Lung (tissue), 12 donors: ENCODE data around the gene AHCYL1. TPM values are rescaled to one million over a fixed set of nuclear protein-coding genes. Genes with fewer than 3 reads are reported as not detected.

Source experiments
- ATAC-seq: fragments of 200-7000 bp; cut with Tn5 transposase; one replicate; pipeline ENCODE4 v1.9.1; 2020; ENCODE audit warnings: moderate number of reproducible peaks; ENCODE audit not compliant: insufficient read depth, low FRiP score
- DNase-seq, 3 donors: peaks; one replicate each; pipeline ENCODE4 v3.0.0-alpha.2; 2013 to 2017
- H3K27ac ChIP-seq, 2 donors: one replicate each; pipeline ENCODE4 v1.5.1; 2013; ENCODE audit warnings: mild to moderate bottlenecking in 2 of 2, moderate library complexity in 2 of 2, control low read depth in 1 of 2, inconsistent platforms in 1 of 2, low read depth in 1 of 2, low read length in 1 of 2
- H3K27me3 ChIP-seq, 3 donors: one replicate each; pipeline ENCODE4 v1.5.1; 2013; ENCODE audit warnings: low read length in 2 of 3; ENCODE audit not compliant: control insufficient read depth in 3 of 3, insufficient read depth in 3 of 3
- H3K36me3 ChIP-seq, 4 donors: one replicate each; pipeline ENCODE4 v1.5.1; 2013; ENCODE audit warnings: low read length in 4 of 4, mild to moderate bottlenecking in 1 of 4, moderate library complexity in 1 of 4; ENCODE audit not compliant: control insufficient read depth in 4 of 4, insufficient read depth in 4 of 4
- H3K4me1 ChIP-seq, 5 donors: one replicate each; pipeline ENCODE4 v1.5.1; 2013; ENCODE audit warnings: low read length in 5 of 5, mild to moderate bottlenecking in 2 of 5, moderate library complexity in 1 of 5; ENCODE audit not compliant: control insufficient read depth in 5 of 5, insufficient read depth in 5 of 5
- H3K4me3 ChIP-seq: one replicate; pipeline ENCODE4 v1.5.1; 2013; ENCODE audit warnings: mild to moderate bottlenecking, control low read depth, moderate library complexity
- H3K9ac ChIP-seq, 2 donors: one replicate each; pipeline ENCODE4 v1.5.1; 2013; ENCODE audit warnings: low read length in 2 of 2, control low read depth in 1 of 2; ENCODE audit not compliant: insufficient read depth in 1 of 2
- H3K9me3 ChIP-seq, 4 donors: one replicate each; pipeline ENCODE4 v1.5.1; 2013; ENCODE audit warnings: low read length in 3 of 4, mild to moderate bottlenecking in 1 of 4, moderate library complexity in 1 of 4; ENCODE audit not compliant: control insufficient read depth in 4 of 4, insufficient read depth in 3 of 4
- WGBS, 2 donors: extraction: QIAGEN DNeasy Blood & Tissue Kit; methylation state at CpG; one replicate each; pipeline ENCODE4 v1.1.7; 2013; 5-methylcytosine and 5-hydroxymethylcytosine counted together
- polyA plus RNA-seq, 2 donors: library from polyadenylated mRNA; stranded (reverse); fragments of 200-250 nt; gene quantifications; one replicate each; pipeline ENCODE4 v1.2.1, GENCODE V29; 2013
- total RNA-seq, 2 donors: library from RNA; depleted of rRNA in 1 of 2; stranded (reverse); fragments of >200 nt in 1 of 2; gene quantifications; one replicate each; pipeline ENCODE4 v1.2.1, GENCODE V29; 2014 to 2021
- TF ChIP-seq, protein P1 (sequence below): IDR thresholded peaks from 2 replicates; pipeline ENCODE4 v1.5.1; 2012; ENCODE audit warnings: mild to moderate bottlenecking; ENCODE audit errors: control extremely low read depth, extremely low read depth
- donor health status: control.
- donor health status: control.
- donor health status: Bipolar disorder and iron deficiency.
- donor health status: healthy.
- donor health status: DM: yes; HTN: yes; CAD: no.

AHCYL1 gene
- total and polyA plus RNA-seq, 4 donors = 44.4 to 77.7 (median 56.3) TPM

DNA sequence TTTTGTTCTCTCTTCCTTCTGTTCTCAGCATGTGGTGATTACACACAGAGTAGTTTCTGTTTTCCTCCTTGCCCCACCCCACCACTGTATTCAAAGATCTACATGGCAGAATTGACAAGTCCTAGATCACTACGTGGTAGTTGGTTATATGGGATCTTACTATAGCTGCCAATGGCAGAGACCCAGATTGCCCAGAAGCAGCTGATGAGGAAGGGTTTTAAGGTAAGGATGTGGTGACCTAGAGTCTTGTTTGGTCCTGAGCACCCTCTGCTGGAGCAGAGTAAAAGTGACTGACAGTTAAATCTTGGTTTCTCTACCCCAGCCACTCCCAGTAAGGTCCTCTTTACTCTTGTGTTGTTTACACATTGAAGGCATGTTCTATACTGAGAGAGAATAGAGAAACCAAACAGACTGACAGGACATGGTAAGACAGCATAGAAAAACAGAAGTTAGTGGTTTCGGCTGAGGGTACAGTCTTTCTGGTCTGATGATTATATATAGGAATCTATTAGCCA is 27.0 kb downstream of the AHCYL1 start:
- TF ChIP-seq, protein P1, sequence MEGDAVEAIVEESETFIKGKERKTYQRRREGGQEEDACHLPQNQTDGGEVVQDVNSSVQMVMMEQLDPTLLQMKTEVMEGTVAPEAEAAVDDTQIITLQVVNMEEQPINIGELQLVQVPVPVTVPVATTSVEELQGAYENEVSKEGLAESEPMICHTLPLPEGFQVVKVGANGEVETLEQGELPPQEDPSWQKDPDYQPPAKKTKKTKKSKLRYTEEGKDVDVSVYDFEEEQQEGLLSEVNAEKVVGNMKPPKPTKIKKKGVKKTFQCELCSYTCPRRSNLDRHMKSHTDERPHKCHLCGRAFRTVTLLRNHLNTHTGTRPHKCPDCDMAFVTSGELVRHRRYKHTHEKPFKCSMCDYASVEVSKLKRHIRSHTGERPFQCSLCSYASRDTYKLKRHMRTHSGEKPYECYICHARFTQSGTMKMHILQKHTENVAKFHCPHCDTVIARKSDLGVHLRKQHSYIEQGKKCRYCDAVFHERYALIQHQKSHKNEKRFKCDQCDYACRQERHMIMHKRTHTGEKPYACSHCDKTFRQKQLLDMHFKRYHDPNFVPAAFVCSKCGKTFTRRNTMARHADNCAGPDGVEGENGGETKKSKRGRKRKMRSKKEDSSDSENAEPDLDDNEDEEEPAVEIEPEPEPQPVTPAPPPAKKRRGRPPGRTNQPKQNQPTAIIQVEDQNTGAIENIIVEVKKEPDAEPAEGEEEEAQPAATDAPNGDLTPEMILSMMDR = peak; percentile 25
- Histone ChIP-seq H3K9ac (no peak overlapping the region), H3K4me1 (peaks cover 0 to 9% (median 0%) of the 10 kb centered on the region in 5 donors), H3K36me3 (peaks cover 23 to 55% (median 39%) of the 10 kb centered on the region in 4 donors), H3K27ac (no peak overlapping the region), H3K4me3 (no peak overlapping the region), H3K9me3 (no peaks in the 10 kb centered on the region), H3K27me3 (no peaks in the 10 kb centered on the region)
- ATAC-seq = peak; percentile 66
- peak; percentile 17 to 56 (median 43) for DNase-seq
- WGBS, 2 donors = 37 to 41% methylated on average over 2 of the region's 2 CpGs

DNA sequence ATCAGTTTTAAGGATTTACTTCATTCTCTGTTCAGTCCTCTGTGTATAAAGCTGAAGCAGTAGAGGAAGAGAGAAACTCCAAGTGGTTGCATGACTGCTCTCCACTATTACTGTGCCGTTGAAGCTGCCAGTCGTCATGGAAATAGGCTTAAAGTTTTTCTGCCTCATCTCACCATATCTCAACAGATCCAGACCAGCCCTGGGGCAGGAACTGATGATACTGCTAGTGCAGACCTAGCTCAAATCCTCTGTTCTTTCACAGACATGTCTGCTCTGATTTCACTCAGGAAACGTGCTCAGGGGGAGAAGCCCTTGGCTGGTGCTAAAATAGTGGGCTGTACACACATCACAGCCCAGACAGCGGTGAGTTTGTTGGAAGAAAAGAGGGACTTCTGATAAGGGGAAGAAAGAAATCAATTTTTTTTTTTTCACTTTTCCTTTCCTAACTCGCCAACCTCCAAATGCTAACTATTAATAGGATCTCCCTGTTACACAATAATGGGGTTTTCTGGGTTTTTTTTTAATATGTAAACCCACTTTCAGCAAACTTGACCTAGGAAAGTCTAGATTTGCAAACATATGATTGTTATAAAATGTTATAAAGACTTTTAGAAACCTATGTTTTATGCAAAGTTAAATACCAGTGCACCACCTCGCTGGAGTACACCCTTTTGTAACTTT is 27.7 kb downstream of the AHCYL1 start:
- Histone ChIP-seq H3K4me1 (peaks cover 0 to 3% (median 0%) of the 10 kb centered on the region in 5 donors), H3K36me3 (peaks cover 25 to 61% (median 45%) of the 10 kb centered on the region in 4 donors), H3K4me3 (no peak overlapping the region), H3K27me3 (no peaks in the 10 kb centered on the region), H3K9me3 (no peaks in the 10 kb centered on the region), H3K27ac (no peak overlapping the region), H3K9ac (no peak overlapping the region)
- TF ChIP-seq, protein P1 = no peak
- ATAC-seq = no peak
- DNase-seq = no peak
- 81 to 86% methylated on average over 6 of the region's 6 CpGs for WGBS, 2 donors

DNA sequence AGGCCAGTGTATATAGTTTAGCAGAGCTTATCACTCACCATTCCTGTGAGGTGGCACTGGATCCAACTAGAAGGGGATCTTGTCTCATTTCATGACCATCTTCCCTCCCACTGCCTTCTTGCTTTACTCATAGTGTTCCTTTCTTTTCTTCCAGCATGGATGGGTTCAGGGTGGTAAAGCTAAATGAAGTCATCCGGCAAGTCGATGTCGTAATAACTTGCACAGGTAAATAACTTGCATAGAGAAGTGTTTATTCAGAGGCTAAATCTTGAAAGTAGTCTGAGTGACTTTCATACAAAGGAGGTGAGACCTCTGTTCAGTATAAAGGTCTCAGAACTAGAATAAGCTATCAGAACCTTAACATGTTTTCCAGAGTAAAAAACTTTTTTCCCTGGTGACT is 33.2 kb downstream of the AHCYL1 start:
- Histone ChIP-seq H3K9me3 (no peaks in the 10 kb centered on the region), H3K27ac (no peak overlapping the region), H3K4me1 (no peaks in the 10 kb centered on the region), H3K4me3 (no peak overlapping the region), H3K9ac (no peak overlapping the region), H3K36me3 (peaks cover 41 to 73% (median 55%) of the 10 kb centered on the region in 4 donors), H3K27me3 (no peaks in the 10 kb centered on the region)
- WGBS, 2 donors = 81 to 97% methylated on average over 3 of the region's 3 CpGs
- TF ChIP-seq, protein P1 = no peak
- DNase-seq (no peak), ATAC-seq (no peak)
